Activated CD8-positive, alpha-beta memory T cell treated with anti-CD3 and anti-CD28 coated beads, Interleukin-2, amount 50 U/mL, for 4 hours (primary cell): ENCODE measurements around the gene ADAMTS17.
"Not testable (repeated sequence)": the region's sequence is repeated elsewhere in the genome, so short reads cannot be mapped to it uniquely, and the experiment has no call there.

Experiments
- DNase-seq: peaks from one replicate; pipeline ENCODE4 v3.0.0-alpha.2; 2020

The ADAMTS17 gene

DNA sequence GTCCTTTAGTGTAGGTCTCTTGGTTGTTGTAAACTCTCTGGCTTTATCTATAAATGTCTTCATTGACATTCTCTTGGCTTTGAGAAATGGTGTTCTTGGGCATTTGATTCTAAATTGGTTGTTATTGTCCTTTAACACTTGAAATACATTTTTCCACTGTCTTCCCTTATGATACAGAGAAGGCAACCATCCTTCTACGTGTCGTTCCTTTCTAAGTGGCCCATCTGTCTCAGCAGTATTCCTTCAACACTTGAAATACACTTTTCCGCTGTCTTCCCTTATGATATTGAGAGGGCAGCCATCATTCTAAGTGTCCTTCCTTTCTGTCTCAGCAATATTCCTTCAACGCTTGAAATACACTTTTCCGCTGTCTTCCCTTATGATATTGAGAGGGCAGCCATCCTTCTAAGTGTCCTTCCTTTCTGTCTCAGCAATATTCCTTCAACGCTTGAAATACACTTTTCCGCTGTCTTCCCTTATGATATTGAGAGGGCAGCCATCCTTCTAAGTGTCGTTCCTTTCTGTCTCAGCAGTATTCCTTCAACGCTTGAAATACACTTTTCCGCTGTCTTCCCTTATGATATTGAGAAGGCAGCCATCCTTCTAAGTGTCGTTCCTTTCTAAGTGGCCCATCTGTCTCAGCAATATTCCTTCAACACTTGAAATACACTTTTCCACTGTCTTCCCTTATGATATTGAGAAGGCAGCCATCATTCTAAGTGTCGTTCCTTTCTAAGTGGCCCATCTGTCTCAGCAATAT lies 275.1 kb downstream of the ADAMTS17 start:
- not testable (repeated sequence) for DNase-seq

- DNase-seq: no peak
These were observed 279.8 kb downstream of the ADAMTS17 start for GRCh38 chr15:100061944-100062343.

GRCh38 chr15:100060276-100060926 lies 281.4 kb downstream of the ADAMTS17 start:
- no peak for DNase-seq

DNA sequence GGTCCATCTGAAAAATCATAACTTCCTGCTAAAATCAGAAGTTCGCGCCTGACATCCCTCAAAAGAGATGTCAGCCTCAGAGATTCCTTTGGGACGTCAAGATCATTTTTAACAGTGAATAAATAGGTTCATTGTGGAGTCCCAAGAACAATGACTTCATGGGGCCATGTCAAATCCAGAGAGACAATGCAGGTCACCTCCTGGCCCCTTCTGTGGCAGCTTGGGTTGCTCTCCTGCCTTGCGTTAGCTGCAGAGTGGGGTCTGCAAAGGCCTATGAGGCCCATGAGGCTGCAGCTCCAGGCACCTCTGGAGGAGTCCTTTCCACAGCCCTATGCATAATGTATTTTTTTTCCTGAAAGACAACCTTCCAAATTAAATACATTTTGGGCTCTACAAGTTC lies 282.3 kb downstream of the ADAMTS17 start:
- DNase-seq: no peak

- DNase-seq: no peak
These were observed 282.7 kb downstream of the ADAMTS17 start for GRCh38 chr15:100059094-100059493.

DNA sequence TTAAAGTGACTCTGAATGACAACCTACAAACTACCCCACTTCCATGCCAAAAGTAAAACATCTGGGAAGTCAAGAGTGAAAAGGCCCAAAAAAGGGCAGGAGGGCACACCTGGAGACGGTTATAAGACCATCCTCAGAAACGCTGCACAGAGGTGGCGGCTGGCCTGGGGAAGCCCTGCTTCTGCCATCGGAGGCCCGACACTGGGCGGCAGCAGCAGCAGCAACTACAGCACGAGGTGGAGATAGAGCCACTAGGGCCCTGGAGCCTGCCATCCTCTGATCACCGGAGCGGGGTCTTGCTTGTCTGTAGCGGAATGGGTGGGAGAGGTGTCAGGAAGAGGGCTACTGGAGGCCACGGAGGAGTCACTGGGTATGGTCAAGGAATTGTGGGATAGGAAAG lies 283.3 kb downstream of the ADAMTS17 start:
- DNase-seq: no peak

DNA sequence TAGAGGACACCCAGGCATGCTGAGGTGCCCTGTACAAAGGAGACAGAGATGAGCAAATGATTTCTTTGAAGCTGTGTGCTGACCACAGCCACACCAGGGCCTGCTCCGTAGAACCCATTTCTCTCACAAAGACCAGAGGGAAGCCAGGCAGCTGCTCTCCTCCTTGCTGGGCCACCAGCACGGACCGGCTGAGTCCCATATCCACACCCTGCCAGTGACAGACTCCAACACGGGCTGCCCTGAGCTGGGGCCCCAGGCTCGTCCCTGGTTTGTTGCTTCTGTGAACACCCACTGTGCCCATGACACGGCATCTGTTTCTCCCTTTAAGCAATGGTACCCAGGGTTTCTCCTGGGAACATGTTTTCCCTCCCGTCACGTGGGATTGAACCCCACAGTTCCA lies 284.5 kb downstream of the ADAMTS17 start:
- no peak for DNase-seq

DNA sequence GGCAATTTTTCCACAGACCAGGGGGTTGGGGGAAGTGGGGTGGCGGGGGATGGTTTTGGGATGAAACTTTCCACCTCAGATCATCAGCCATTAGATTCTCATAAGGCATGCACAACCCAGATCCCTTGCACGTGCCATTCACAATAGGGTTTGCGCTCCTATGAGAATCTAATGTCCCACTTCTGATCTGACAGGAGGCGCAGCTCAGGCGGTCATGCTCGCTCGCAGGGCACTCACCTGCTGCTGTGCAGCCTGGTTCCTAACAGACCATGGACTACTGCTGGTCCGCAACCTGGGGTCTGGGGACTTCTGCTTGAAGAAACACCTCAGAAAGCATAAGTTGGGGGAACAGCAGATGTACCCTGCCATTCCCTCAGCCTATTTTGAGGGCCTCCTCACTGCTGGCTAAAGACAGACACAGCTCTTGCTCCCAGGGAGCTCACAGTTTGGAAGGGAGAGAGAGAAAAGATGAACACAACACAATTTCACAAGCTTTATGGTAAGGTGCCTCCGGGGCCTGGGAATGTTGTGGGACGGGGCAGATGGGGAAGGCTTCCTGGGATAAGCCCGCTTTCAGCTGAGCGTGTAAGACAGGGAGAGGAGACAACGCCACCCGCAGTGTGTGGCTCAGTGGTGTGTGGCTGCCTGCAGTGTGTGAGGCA lies 285.2 kb downstream of the ADAMTS17 start:
- DNase-seq: no peak

GRCh38 chr15:100055821-100056220 lies 286.0 kb downstream of the ADAMTS17 start:
- DNase-seq: no peak

DNA sequence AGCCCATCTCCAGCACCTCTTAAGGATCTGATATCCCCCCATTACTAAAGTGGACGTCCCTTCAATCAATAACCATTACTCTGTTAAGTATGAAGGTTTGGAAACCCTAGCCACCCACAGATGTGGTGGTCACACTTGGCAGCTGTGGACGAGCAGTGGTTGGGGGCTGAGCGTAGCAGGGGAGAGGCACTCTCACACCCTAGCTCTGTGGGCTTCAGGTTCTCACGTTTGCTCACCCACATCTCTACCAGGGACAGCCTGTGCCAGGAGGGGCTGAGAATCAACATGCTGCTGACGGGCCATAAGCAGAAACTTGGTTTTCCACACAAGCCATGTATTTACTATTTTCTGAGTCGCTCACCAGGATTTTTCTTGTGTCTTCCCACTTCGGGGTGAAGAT lies 287.2 kb downstream of the ADAMTS17 start:
- DNase-seq: no peak

DNA sequence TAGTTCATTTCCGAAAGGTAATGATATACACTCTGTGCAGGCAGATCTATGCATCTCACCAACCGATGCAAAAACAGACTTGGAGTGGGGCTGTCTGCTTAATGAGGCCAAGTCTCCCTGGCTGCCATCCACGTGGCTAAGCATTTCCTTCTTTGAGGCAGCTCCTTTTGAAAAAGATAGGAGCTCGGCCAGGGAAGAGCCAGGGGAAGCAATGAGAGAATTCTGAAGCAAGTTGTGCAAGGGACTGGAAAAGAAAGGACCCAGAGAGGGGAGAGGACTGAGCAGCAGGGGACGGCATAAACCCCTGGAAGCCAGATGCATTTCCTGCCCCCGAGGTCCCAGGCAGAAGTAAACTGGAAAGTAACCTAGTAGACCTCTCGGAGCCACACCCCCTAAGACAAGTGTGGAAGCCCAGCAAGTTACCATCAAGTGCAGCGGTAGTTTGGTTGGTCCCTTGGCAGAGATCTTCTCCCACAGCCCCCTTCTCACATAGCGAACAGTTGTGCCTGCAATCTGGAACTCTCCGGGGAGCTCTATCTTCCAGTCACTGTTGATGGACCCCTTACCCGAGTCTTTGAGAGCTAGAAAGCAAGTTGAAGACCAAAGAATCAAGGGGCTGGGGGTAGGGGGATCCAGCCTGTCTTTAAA lies 288.2 kb downstream of the ADAMTS17 start:
- no peak for DNase-seq

GRCh38 chr15:100052716-100053473 lies 288.9 kb downstream of the ADAMTS17 start:
- no peak for DNase-seq

DNA sequence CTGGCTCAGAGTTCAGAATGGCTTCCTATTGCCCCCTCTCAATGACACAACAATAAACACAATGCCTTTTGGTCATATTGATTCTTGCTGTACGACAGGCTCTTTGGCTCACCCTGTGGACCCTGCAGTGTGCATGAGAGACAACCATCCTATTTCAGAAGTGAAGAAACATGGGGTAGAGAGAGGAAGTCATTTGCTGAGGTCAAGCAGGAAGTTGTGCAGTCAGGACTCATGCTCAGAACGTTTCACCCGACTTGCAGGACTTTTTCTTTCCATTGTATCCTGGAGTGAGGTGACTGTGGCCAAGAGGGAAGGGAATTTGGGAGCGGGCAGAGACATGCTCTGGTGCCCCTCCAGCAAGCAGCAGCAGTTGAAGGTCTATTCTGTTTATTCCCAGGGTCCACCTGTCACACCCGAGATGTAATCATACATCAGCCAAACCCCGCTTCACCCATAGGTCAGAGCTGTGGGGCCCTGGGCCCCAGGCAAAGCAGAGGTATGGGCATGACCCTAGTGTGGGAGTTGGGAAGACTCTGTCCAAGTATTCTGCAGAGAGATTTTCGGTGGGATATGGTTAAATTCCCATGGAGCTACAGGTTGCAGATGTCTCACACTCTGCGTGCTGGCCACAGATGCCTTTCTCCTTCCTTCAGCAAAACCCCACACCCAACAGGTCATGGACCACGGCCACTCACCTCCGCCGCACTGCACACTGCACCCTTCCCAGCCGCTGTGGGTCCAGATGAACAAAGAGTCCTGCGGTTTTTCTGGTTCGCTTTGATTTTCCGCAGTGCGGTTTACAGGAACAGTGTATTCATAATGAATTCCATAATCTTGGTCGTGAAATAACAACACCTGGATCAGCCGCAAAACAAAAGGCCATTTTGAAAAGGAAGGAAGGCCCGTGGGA lies 290.6 kb downstream of the ADAMTS17 start:
- no peak for DNase-seq

- DNase-seq: no peak
These were observed 291.6 kb downstream of the ADAMTS17 start for GRCh38 chr15:100049936-100050876.

DNA sequence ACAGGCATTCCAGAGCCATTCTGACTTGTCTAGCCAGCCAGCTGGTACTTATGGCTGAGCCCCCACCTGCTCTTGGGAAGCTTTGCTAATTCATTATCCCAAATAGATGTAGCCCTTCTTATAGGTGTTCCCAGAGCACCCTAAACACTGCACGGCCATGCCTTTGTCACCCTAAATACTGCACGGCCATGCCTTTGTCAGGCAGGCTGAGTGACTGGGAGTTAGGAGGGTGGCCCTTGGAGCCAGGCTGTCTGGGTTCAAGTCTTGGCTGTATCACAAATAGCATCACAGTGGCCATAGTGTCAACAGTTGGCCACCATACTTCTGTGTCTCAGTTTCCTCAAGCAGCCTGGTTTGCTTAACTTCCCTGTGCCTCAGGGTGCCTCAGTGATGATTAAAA lies 292.3 kb downstream of the ADAMTS17 start:
- DNase-seq: no peak

GRCh38 chr15:100048736-100049135 lies 293.0 kb downstream of the ADAMTS17 start:
- DNase-seq: no peak

- no peak for DNase-seq
These were observed 298.1 kb downstream of the ADAMTS17 start for GRCh38 chr15:100043692-100044091.

DNA sequence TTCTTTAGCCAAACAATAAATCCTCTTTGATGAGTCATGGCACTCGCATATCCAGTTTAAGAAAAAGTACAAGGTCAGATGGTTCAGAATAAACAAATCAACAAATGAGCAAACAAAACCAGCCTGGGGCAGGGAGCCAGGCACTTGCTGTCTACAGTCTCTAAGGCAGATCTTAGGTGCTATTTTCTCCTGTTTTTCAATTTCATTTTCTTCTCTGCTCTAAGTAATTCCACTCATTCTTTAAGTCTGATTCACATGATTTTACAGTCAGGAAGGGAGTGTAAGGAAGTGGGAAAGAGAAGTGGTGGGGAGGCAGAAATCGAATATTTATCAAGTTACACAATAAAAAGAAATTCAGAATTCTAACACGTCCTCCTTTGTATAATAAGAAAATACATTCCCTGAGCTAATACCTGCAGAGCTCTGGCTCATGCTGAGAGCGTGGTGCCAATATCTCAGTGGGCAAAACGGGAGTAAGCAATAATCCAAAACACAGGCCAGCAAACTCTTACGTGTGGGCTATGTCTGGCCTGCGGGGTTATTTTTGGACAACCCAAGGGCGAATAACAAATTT lies 298.6 kb downstream of the ADAMTS17 start:
- DNase-seq: no peak

- no peak for DNase-seq
These were observed 299.2 kb downstream of the ADAMTS17 start for GRCh38 chr15:100042558-100042957.
